GM19467 (cell line): Measurements from ENCODE around the gene ELP1.

Source experiments
- ATAC-seq: cut with Tn5 transposase; IDR thresholded peaks from one replicate; pipeline ENCODE4 v1.9.1; 2021; ENCODE audit warnings: mild to moderate bottlenecking, moderate library complexity; ENCODE audit not compliant: unreplicated experiment

Gene ELP1

DNA sequence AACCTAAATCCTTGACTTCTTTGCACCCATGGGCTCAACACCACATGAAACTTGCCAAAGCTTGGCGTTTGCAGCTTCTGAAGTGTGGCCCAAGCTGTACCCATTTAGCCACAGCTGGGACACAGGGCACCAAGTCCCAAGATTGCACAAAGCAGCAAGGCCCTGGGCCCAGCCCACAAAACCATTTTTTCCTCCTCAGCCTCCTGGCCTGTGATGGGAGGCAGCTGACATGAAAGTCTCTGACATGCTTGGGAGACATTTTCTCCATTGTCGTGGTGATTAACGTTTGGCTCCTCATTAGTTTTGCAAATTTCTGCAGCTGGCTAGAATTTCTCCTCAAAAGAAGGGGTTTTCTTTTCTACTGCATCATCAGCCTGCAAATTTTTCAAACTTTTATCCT, 110.1 kb downstream of the ELP1 start:
- ATAC-seq: no peak
